Measurements from ENCODE around the gene ZBTB4.

The ZBTB4 gene

DNA sequence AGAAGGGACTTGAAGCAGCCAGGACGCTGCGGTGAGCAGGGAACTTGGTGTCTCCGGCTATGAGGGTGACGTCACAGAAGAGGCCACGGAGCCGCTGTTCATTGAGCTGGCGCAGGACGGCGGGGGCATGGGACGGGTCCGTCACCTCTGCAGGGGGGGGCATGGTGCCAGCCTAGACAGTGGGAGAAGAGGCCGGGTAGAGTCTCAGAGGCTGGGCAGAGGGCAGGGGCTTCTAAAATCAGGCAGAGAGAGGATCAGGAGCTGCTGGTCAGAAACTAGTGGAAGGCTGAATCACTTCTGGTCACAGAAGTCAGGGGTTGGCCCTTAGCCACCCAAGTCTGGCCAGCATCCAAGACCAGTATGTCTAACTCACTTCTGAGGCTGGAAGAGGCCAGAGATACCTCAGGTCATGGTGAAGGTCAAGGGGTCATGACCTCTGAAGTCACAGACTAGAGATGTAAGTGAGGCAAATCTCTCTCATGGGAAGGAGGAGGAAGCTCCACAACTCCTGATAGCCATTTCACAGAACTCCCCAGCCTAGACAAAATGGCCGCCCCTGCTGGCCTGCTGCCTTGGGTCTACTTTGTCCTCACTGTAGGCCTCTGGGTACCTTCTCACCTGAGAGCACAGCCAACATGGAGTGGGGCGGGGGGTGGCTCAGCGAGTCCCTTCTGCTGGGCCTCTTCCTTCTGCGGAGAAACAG lies 12.6 kb downstream of the ZBTB4 start:
- TF ChIP-seq, protein P1, sequence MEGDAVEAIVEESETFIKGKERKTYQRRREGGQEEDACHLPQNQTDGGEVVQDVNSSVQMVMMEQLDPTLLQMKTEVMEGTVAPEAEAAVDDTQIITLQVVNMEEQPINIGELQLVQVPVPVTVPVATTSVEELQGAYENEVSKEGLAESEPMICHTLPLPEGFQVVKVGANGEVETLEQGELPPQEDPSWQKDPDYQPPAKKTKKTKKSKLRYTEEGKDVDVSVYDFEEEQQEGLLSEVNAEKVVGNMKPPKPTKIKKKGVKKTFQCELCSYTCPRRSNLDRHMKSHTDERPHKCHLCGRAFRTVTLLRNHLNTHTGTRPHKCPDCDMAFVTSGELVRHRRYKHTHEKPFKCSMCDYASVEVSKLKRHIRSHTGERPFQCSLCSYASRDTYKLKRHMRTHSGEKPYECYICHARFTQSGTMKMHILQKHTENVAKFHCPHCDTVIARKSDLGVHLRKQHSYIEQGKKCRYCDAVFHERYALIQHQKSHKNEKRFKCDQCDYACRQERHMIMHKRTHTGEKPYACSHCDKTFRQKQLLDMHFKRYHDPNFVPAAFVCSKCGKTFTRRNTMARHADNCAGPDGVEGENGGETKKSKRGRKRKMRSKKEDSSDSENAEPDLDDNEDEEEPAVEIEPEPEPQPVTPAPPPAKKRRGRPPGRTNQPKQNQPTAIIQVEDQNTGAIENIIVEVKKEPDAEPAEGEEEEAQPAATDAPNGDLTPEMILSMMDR (IDR thresholded peaks at IDR 0.05; ENCODE audit: insufficient read depth, missing control alignments) = no peak
- DNase-seq (ENCODE audit: insufficient read length, low spot score) (no peak), FAIRE-seq (no peak)

DNA sequence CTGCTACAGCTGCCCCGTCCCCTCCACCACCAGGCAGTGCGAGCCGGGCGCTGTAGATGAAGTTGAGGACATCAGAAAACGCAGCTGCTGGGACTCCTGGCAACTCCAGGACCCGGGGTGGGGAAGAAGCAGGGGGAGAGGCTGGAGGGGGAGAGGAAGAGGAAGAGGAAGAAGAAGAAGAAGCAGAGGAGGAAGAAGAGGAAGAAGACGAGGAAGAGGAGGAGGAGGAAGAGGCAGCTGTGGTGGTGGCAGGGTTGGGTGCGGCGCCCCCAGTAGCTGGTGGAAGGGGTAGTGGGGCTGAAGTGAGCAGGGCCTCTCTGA lies 13.2 kb downstream of the ZBTB4 start:
- TF ChIP-seq, protein P1 (IDR thresholded peaks at IDR 0.05; ENCODE audit: insufficient read depth, missing control alignments) = no peak
- FAIRE-seq (no peak), DNase-seq (ENCODE audit: insufficient read length, low spot score) (no peak)

GRCh38 chr17:7465597-7466275 lies 13.7 kb downstream of the ZBTB4 start:
- FAIRE-seq (no peak), DNase-seq (ENCODE audit: insufficient read length, low spot score) (no peak)
- TF ChIP-seq, protein P1 (IDR thresholded peaks at IDR 0.05; ENCODE audit: insufficient read depth, missing control alignments) = no peak

GRCh38 chr17:7464081-7464480 lies 15.3 kb downstream of the ZBTB4 start:
- DNase-seq (ENCODE audit: insufficient read length, low spot score) = no peak
- TF ChIP-seq, protein P1 (IDR thresholded peaks at IDR 0.05; ENCODE audit: insufficient read depth, missing control alignments) = no peak
- FAIRE-seq = no peak

GRCh38 chr17:7463372-7463846 lies 16.0 kb downstream of the ZBTB4 start:
- FAIRE-seq (no peak), DNase-seq (ENCODE audit: insufficient read length, low spot score) (no peak)
- TF ChIP-seq, protein P1 (IDR thresholded peaks at IDR 0.05; ENCODE audit: insufficient read depth, missing control alignments) = no peak

- FAIRE-seq = no peak
- TF ChIP-seq, protein P1 (IDR thresholded peaks at IDR 0.05; ENCODE audit: insufficient read depth, missing control alignments) = no peak
- DNase-seq (ENCODE audit: insufficient read length, low spot score) = no peak
Observed at GRCh38 chr17:7462474-7463371, 16.7 kb downstream of the ZBTB4 start.
